ENCODE measurements around the gene CPA2. TPM values are rescaled to one million over a fixed set of nuclear protein-coding genes. Genes with fewer than 3 reads are reported as not detected.

CPA2 gene
- total RNA-seq, 1 experiment from 2014 or later: 0.90 TPM

- TF ChIP-seq ZBTB43 (CRISPR knock-in tag; IDR thresholded peaks at IDR 0.05): no peak
Observed at GRCh38 chr7:130332259-130333053, 65.8 kb downstream of the CPA2 start (continued).

- ChIA-PET POLR2A (no interaction called here), CTCF (interaction anchor here (1.6 kb wide), 1 partner anchor 56 kb away, joined by 3 read pairs; no protein-coding TSS in a partner anchor)
- ATAC-seq (no peak), DNase-seq (ENCODE audit: low spot score) (no peak)
- Mint-ChIP-seq H3K36me3 (no peaks in the 10 kb centered on the region), H3K9me3 (no peaks in the 10 kb centered on the region), H3K27ac (no peak overlapping the region), H3K4me1 (peaks cover 30% of the 10 kb centered on the region), H3K4me3 (no peak overlapping the region), H3K27me3 (ENCODE audit: low read depth) (no peaks in the 10 kb centered on the region; the same call in 1 of the 2 replicates)
- no peak for TF ChIP-seq CDX4 (CRISPR knock-in tag; IDR thresholded peaks at IDR 0.05; ENCODE audit: borderline replicate concordance)
- TF ChIP-seq TCF7 (CRISPR knock-in tag; IDR thresholded peaks at IDR 0.05; ENCODE audit: low read depth): no peak
- no peak for TF ChIP-seq TEAD4 (CRISPR knock-in tag; IDR thresholded peaks at IDR 0.05)
- no peak for TF ChIP-seq RELA (CRISPR knock-in tag; IDR thresholded peaks at IDR 0.05; ENCODE audit: borderline replicate concordance)
- TF ChIP-seq NR1H2 (CRISPR knock-in tag; IDR thresholded peaks at IDR 0.05): no peak
- TF ChIP-seq AR (CRISPR knock-in tag; IDR thresholded peaks at IDR 0.05): no peak
- no peak for TF ChIP-seq ZNF121 (CRISPR knock-in tag; IDR thresholded peaks at IDR 0.05)
- no peak for TF ChIP-seq ZNF671 (CRISPR knock-in tag; IDR thresholded peaks at IDR 0.05)
- no peak for TF ChIP-seq ZBTB43 (CRISPR knock-in tag; IDR thresholded peaks at IDR 0.05)
- no peak for TF ChIP-seq ZNF425 (CRISPR knock-in tag; conservative IDR thresholded peaks at IDR 0.05)
- TF ChIP-seq MYBL2 (CRISPR knock-in tag; IDR thresholded peaks at IDR 0.05): no peak
- TF ChIP-seq ZNF138 (CRISPR knock-in tag; conservative IDR thresholded peaks at IDR 0.05): no peak
- TF ChIP-seq GABPB1 (CRISPR knock-in tag; IDR thresholded peaks at IDR 0.05): no peak
- TF ChIP-seq EMX1 (CRISPR knock-in tag; IDR thresholded peaks at IDR 0.05): no peak
- TF ChIP-seq PREB (CRISPR knock-in tag; IDR thresholded peaks at IDR 0.05; ENCODE audit: borderline replicate concordance): no peak
- no peak for TF ChIP-seq ATF1 (CRISPR knock-in tag; IDR thresholded peaks at IDR 0.05)
- TF ChIP-seq OVOL2 (CRISPR knock-in tag; IDR thresholded peaks at IDR 0.05; ENCODE audit: borderline replicate concordance): no peak
- no peak for TF ChIP-seq USF1 (CRISPR knock-in tag; IDR thresholded peaks at IDR 0.05)
- no peak for TF ChIP-seq NR2C2 (CRISPR knock-in tag; IDR thresholded peaks at IDR 0.05)
- TF ChIP-seq AFF4 (CRISPR knock-in tag; IDR thresholded peaks at IDR 0.05; ENCODE audit: borderline replicate concordance): no peak
Observed at GRCh38 chr7:130333832-130334231, 67.2 kb downstream of the CPA2 start.
